ENCODE results near the gene MCAT.

MCAT gene

DNA sequence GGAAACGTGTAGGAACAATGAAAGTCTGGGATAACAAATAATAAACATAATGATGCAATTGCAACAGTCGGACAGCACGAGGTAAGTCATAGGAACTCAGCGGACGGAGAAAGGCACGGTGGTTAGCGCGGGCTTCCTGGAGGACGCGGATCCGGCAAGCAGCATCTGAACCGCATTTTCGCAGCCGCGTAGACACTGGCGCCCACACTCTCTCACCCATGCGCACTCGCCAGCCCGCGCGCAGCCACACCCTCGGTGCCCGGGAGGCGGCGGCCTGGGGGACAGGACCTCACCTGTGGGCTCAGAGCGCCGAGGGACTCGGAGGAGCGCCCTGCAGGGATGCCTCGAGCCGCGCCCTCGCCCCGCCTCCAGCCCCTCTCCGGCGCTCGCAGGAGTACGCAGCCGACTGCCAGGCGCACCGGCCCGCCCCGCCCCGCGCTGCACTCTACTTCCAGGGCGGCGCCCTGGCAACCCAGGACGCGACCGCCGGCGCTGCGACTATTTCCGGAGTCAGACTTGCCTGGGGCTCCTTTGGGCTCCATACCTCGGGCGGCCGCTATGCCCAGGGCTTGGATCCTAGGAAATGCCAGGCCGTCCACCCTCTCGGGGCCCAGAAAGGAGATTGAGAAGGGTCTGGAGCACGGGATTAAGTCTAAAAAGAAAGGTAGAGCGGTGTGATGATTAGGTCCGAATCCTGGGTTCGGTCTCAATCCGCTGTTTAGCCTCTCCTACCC is 54.0 kb downstream of the MCAT start, which contains the start of gene TTLL1:
TTLL1 (minus strand) TSS at position 408 of the 734 bp plus-strand sequence. CDS start 13,805 bp downstream, outside the sequence.
- no peaks in the 10 kb centered on the region for H3K36me3 ChIP-seq (ENCODE audit: control insufficient read depth in 2 of 2, insufficient read depth in 2 of 2, low read length in 2 of 2)
- no peaks in the 10 kb centered on the region for H3K27me3 ChIP-seq (ENCODE audit: control insufficient read depth in 1 of 2, insufficient read depth in 2 of 2, low read length in 2 of 2)
- H3K4me3 ChIP-seq (ENCODE audit: low read length in 2 of 2) = peak within 1 kb of the TSS; percentile 93
- H3K9ac ChIP-seq (ENCODE audit: low read length in 2 of 2) = peak within 1 kb of the TSS; percentile 63 to 72
- no peaks in the 10 kb centered on the region for H3K9me3 ChIP-seq (ENCODE audit: control insufficient read depth in 2 of 2, low read length in 2 of 2)
- H3K27ac ChIP-seq (ENCODE audit: low read length) = no peak within 1 kb of the TSS
- peaks cover 9% of the 10 kb centered on the region for H3K4me1 ChIP-seq (ENCODE audit: control insufficient read depth, insufficient read depth, low read length)

DNA sequence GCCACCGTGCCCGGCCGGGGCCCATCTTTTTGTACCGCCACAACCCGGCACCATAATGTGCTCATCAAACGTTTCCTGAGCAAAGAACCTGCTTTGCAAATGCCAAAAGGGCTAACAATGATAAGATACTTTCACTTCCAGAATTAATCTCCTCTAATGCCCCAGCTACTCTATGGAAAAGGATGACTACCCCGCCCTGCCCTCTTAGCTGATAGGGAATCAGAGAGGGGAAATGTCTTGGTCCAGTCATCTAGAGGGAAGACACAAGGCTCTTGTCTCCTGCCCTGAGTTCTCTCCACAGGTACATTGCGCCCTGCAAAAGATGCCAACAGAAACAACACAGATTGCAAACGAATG is 54.6 kb downstream of the MCAT start:
- Histone ChIP-seq H3K9ac (ENCODE audit: low read length in 2 of 2) (peak overlapping the region; percentile 51 to 55), H3K4me1 (ENCODE audit: control insufficient read depth, insufficient read depth, low read length) (peaks cover 9% of the 10 kb centered on the region), H3K27ac (ENCODE audit: low read length) (no peak overlapping the region)

GRCh38 chr22:43085658-43086606 is 57.3 kb downstream of the MCAT start:
- no peak overlapping the region for H3K4me3 ChIP-seq (ENCODE audit: low read length in 2 of 2)
- no peak overlapping the region for H3K27ac ChIP-seq (ENCODE audit: low read length)
- no peak overlapping the region for H3K9ac ChIP-seq (ENCODE audit: low read length in 2 of 2)
- H3K36me3 ChIP-seq (ENCODE audit: control insufficient read depth in 2 of 2, insufficient read depth in 2 of 2, low read length in 2 of 2) = no peaks in the 10 kb centered on the region
- peaks cover 9% of the 10 kb centered on the region for H3K4me1 ChIP-seq (ENCODE audit: control insufficient read depth, insufficient read depth, low read length)
- H3K9me3 ChIP-seq (ENCODE audit: control insufficient read depth in 2 of 2, low read length in 2 of 2) = no peaks in the 10 kb centered on the region
- no peaks in the 10 kb centered on the region for H3K27me3 ChIP-seq (ENCODE audit: control insufficient read depth in 1 of 2, insufficient read depth in 2 of 2, low read length in 2 of 2)

More for the DNA sequence above, 54.6 kb downstream of the MCAT start:
- H3K9me3 ChIP-seq (ENCODE audit: control insufficient read depth in 2 of 2, low read length in 2 of 2) = no peaks in the 10 kb centered on the region
- no peaks in the 10 kb centered on the region for H3K36me3 ChIP-seq (ENCODE audit: control insufficient read depth in 2 of 2, insufficient read depth in 2 of 2, low read length in 2 of 2)
- no peaks in the 10 kb centered on the region for H3K27me3 ChIP-seq (ENCODE audit: control insufficient read depth in 1 of 2, insufficient read depth in 2 of 2, low read length in 2 of 2)
- peak overlapping the region; percentile 93 for H3K4me3 ChIP-seq (ENCODE audit: low read length in 2 of 2)

Measured in stomach smooth muscle (tissue), 2 donors.